PFSK-1 (cell line): ENCODE results near the gene ARID4B.

Experiments used
- FOXP2 ChIP-seq: optimal IDR thresholded peaks from 2 replicates; pipeline ENCODE3; 2011; ENCODE audit warnings: borderline replicate concordance, control low read depth, inconsistent platforms; ENCODE audit not compliant: insufficient read depth; ENCODE audit errors: extremely low read length, extremely low read depth
- POLR2AphosphoS5 ChIP-seq: IDR thresholded peaks from 2 replicates; pipeline ENCODE4 v1.6.1; 2012; ENCODE audit warnings: low read depth, mild to moderate bottlenecking, control low read depth, low read length, moderate library complexity
- REST ChIP-seq, 2 experiments: IDR thresholded peaks; 2 replicates each; pipeline versions ENCODE4 v1.6.1 to v1.8.0; 2011 to 2012; ENCODE audit warnings: low read depth in 2 of 2, low read length in 2 of 2, control low read depth in 1 of 2, inconsistent platforms in 1 of 2, mild to moderate bottlenecking in 1 of 2, moderate library complexity in 1 of 2; ENCODE audit not compliant: insufficient read depth in 1 of 2
- SIN3A ChIP-seq: IDR thresholded peaks from 2 replicates; pipeline ENCODE4 v1.6.1; 2012; ENCODE audit warnings: mild to moderate bottlenecking, low read length, moderate library complexity, borderline replicate concordance; ENCODE audit not compliant: insufficient read depth
- TAF1 ChIP-seq: IDR thresholded peaks from 2 replicates; pipeline ENCODE4 v1.6.1; 2012; ENCODE audit warnings: low read length, control low read depth, borderline replicate concordance; ENCODE audit not compliant: insufficient read depth

The ARID4B gene

GRCh38 chr1:235279694-235280093 is 48.3 kb downstream of the ARID4B start:
- TF ChIP-seq SIN3A, result no peak
- TF ChIP-seq TAF1, result no peak
- no peak for TF ChIP-seq FOXP2

- no peak for TF ChIP-seq FOXP2
- no peak for TF ChIP-seq REST (IDR thresholded peaks at IDR 0.05; ENCODE audit: insufficient read depth in 1 of 2, low read depth in 2 of 2, low read length in 2 of 2)
- no peak for TF ChIP-seq POLR2AphosphoS5
- no peak for TF ChIP-seq TAF1
- TF ChIP-seq SIN3A, result no peak
Observed at GRCh38 chr1:235278915-235279292, 49.1 kb downstream of the ARID4B start.

- no peak for TF ChIP-seq REST (IDR thresholded peaks at IDR 0.05; ENCODE audit: insufficient read depth in 1 of 2, low read depth in 2 of 2, low read length in 2 of 2)
- no peak for TF ChIP-seq POLR2AphosphoS5
- TF ChIP-seq SIN3A, result no peak
- TF ChIP-seq TAF1, result no peak
Observed at GRCh38 chr1:235278233-235278914, 49.6 kb downstream of the ARID4B start.

GRCh38 chr1:235277709-235278108 is 50.3 kb downstream of the ARID4B start:
- no peak for TF ChIP-seq FOXP2
- TF ChIP-seq SIN3A, result no peak
- no peak for TF ChIP-seq TAF1
- TF ChIP-seq REST (IDR thresholded peaks at IDR 0.05; ENCODE audit: insufficient read depth in 1 of 2, low read depth in 2 of 2, low read length in 2 of 2), result no peak
- TF ChIP-seq POLR2AphosphoS5, result no peak

GRCh38 chr1:235275836-235276235 is 52.1 kb downstream of the ARID4B start:
- TF ChIP-seq TAF1 (no peak), FOXP2 (no peak), REST (IDR thresholded peaks at IDR 0.05; ENCODE audit: insufficient read depth in 1 of 2, low read depth in 2 of 2, low read length in 2 of 2) (no peak), SIN3A (no peak), POLR2AphosphoS5 (no peak)
